Left ventricle myocardium superior (tissue), 1 donor: Measurements from ENCODE around the gene NADSYN1. TPM values are rescaled to one million over a fixed set of nuclear protein-coding genes. Genes with fewer than 3 reads are reported as not detected.

Experiments used
- ATAC-seq: fragments of 200-7000 bp; cut with Tn5 transposase; one replicate; pipeline ENCODE4 v1.9.1; 2020; ENCODE audit warnings: mild to moderate bottlenecking, moderate library complexity
- DNase-seq: peaks from one replicate; pipeline ENCODE4 v3.0.0-alpha.2; 2020
- intact Hi-C: fragments of 100-400 bp; cut with micrococcal nuclease; formaldehyde crosslinking; loops from one replicate; pipeline ENCODE4 v1.11.0; 2022
- total RNA-seq: library from RNA; stranded (reverse); fragmentation: NEBNext Ultra II Directional; extraction: Animal tissue kit (Norgen Biotek cat#: 25700); gene quantifications from one replicate; pipeline ENCODE4 v1.2.1, GENCODE V29; 2021
- donor health status: DM: no; HTN: yes; CAD: no; lungs with severe emphysema.

The NADSYN1 gene
- total RNA-seq, 1 donor from 2014 or later, result 20.5 TPM

- DNase-seq (peak; percentile 99), ATAC-seq (peak; percentile 90)
- intact Hi-C loops, result no loop called here
Observed at GRCh38 chr11:71448257-71449171, 4.5 kb upstream of the NADSYN1 start, which contains the start of gene DHCR7. DHCR7 (minus strand) TSS chr11:71448393; CDS start chr11:71444952, 3,441 bp downstream.

- intact Hi-C loops, result no loop called here
- DNase-seq (no peak), ATAC-seq (no peak)
Observed at GRCh38 chr11:71449596-71449995, 3.4 kb upstream of the NADSYN1 start.

GRCh38 chr11:71450507-71450906 lies 2.5 kb upstream of the NADSYN1 start:
- no peak for ATAC-seq
- no peak for DNase-seq
- intact Hi-C loops, result no loop called here

- ATAC-seq, result no peak
- no peak for DNase-seq
- intact Hi-C loops, result no loop called here
Observed at GRCh38 chr11:71450939-71451338, 2.1 kb upstream of the NADSYN1 start.

GRCh38 chr11:71451596-71452198 lies 1.3 kb upstream of the NADSYN1 start:
- intact Hi-C loops, result no loop called here
- ATAC-seq, result no peak
- no peak for DNase-seq

GRCh38 chr11:71452199-71453036 lies 585 bp upstream of the NADSYN1 start:
- intact Hi-C loops, result no loop called here
- DNase-seq (no peak), ATAC-seq (no peak)

- DNase-seq, result no peak
- intact Hi-C loops, result no loop called here
- ATAC-seq, result no peak
Observed at GRCh38 chr11:71453918-71454304, 908 bp downstream of the NADSYN1 start.

- intact Hi-C loops, result no loop called here
- ATAC-seq (no peak), DNase-seq (no peak)
Observed at GRCh38 chr11:71454470-71455113, 1.6 kb downstream of the NADSYN1 start.

- no peak for ATAC-seq
- intact Hi-C loops, result no loop called here
- no peak for DNase-seq
Observed at GRCh38 chr11:71456294-71456693, 3.3 kb downstream of the NADSYN1 start.

GRCh38 chr11:71456831-71457230 lies 3.8 kb downstream of the NADSYN1 start:
- no peak for ATAC-seq
- intact Hi-C loops, result no loop called here
- DNase-seq, result no peak

- no peak for ATAC-seq
- no peak for DNase-seq
- intact Hi-C loops, result no loop called here
Observed at GRCh38 chr11:71458146-71459070, 5.4 kb downstream of the NADSYN1 start.

- intact Hi-C loops, result no loop called here
- DNase-seq (no peak), ATAC-seq (no peak)
Observed at GRCh38 chr11:71459076-71459766, 6.2 kb downstream of the NADSYN1 start.

- no peak for DNase-seq
Observed at GRCh38 chr11:71459767-71460320, 6.8 kb downstream of the NADSYN1 start.

GRCh38 chr11:71461696-71462095 lies 8.7 kb downstream of the NADSYN1 start:
- DNase-seq (no peak), ATAC-seq (no peak)
- intact Hi-C loops, result no loop called here

More at GRCh38 chr11:71459767-71460320, 6.8 kb downstream of the NADSYN1 start:
- ATAC-seq, result no peak
- intact Hi-C loops, result no loop called here

- DNase-seq, result no peak
Observed at GRCh38 chr11:71462726-71463125, 9.7 kb downstream of the NADSYN1 start.

GRCh38 chr11:71463331-71464211 lies 10.6 kb downstream of the NADSYN1 start:
- ATAC-seq, result no peak
- no peak for DNase-seq
- intact Hi-C loops, result no loop called here

More at GRCh38 chr11:71462726-71463125, 9.7 kb downstream of the NADSYN1 start:
- intact Hi-C loops, result no loop called here
- ATAC-seq, result no peak
